HG03432 (cell line): ENCODE measurements around the gene CUX1.

ENCODE experiments used
- ATAC-seq: cut with Tn5 transposase; IDR thresholded peaks from one replicate; pipeline ENCODE4 v1.9.1; 2021; ENCODE audit warnings: mild to moderate bottlenecking, moderate library complexity; ENCODE audit not compliant: unreplicated experiment

The CUX1 gene

GRCh38 chr7:102196028-102196427 is 378.6 kb downstream of the CUX1 start:
- no peak for ATAC-seq

DNA sequence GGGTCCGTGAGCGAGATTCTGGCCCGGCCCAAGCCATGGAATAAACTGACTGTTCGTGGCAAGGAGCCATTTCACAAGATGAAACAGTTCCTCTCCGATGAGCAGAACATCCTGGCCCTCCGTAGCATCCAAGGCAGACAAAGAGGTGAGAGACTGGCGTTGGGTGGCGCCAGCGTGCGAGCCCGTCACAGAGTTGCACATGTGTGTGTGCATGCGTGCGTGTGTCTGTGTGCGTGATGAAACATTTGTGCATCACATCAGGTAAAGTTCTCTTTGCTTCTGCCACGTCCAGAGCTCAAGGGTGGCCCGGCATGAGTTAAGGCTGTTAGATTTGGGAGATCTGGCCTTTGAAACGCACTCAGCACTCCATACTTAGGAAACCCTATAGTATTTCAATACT is 379.7 kb downstream of the CUX1 start:
- no peak for ATAC-seq

DNA sequence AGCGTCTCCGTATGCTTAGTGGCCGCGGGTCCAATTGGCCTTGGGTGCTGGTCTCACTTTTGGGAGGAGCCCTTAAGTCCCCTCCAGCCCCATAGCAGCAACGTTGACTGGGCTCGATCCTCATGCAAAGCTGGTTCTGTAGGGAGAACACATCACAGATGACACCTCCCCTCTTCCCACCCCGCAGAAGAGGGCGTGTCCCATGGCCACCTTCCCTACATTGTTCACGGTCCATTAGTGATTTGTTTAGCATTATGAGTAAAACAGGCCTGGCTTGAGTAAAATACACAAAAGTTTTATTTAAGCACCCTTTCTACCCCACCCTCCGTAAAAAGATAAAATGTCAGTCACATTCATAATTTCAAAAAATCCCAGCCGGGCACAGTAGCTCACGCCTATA is 380.2 kb downstream of the CUX1 start:
- no peak for ATAC-seq

GRCh38 chr7:102198417-102198956 is 381.1 kb downstream of the CUX1 start:
- ATAC-seq = no peak

DNA sequence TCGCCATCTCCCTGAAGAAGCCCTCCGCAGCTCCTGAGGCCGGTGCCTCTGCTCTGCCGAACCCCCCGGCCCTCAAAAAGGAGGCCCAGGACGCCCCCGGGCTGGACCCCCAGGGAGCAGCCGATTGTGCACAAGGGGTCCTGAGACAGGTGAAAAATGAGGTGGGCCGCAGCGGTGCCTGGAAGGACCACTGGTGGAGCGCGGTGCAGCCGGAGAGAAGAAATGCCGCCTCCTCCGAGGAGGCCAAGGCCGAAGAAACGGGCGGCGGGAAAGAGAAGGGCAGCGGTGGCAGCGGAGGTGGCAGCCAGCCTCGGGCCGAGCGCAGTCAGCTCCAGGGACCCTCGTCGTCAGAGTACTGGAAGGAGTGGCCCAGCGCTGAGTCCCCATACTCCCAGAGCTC is 384.1 kb downstream of the CUX1 start:
- ATAC-seq = no peak

- no peak for ATAC-seq
Observed at GRCh38 chr7:102202556-102202955, 385.1 kb downstream of the CUX1 start.

DNA sequence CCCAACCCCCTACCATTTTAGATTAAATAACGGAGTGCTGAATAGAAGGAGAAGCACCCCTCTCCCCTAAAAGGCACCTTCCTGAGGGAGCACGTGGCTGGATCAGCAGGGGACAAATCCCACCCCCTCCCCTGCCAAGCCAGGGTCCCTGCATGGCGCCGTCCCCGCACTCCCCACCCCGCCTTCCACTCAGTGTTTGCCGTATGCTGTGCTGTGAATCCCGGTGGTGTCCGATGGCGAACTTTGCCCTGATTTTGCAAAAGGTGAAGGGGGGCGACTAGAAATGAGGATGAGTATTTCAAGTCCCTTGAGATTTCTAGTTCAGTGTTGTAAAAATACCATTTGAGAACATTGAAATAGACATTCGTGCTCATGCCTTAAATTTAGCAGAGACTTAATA is 385.8 kb downstream of the CUX1 start:
- no peak for ATAC-seq

- no peak for ATAC-seq
Observed at GRCh38 chr7:102204212-102204611, 386.8 kb downstream of the CUX1 start.

GRCh38 chr7:102205915-102206314 is 388.5 kb downstream of the CUX1 start:
- ATAC-seq = no peak

DNA sequence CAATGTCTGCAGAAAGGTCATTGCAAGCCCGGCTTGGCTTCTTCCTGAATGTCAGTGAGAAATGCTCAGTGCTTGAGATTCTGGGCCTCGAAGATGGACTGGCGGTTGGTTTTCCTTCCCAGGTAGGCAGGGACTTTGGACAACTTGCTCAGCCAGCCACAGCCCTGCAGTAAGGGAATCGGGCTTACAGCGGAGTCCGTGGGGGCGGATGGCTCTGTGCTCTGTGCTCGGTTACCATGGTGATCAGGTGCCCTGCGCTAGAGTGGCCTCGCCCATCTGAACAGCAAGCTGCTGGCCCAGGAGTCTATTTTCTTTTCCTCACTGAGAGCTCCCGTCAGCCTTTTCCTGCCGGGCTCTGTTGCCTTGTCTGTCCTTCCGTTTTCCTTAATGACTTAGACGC is 391.4 kb downstream of the CUX1 start:
- ATAC-seq = no peak

DNA sequence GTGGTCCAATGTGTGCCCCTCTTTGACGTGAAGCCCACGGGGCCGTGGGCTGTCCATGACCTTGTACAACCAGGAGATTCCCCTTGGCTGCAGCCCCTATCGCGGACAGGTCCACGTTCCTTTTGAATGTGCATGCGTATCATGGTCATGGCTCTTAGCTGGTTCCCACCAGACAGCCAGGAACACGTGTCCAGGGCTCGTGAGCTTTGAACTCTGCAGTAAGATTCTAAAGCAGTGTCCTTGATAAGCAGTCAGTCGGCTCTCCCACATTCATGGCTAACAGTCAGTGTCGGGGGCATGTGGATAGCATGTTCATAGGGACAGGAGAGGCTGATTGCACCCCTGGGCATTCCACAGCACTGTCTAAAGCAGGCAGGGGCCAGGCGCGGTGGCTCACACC is 393.4 kb downstream of the CUX1 start:
- ATAC-seq = no peak

GRCh38 chr7:102211590-102212550 is 394.4 kb downstream of the CUX1 start:
- ATAC-seq = no peak

GRCh38 chr7:102214477-102215072 is 397.1 kb downstream of the CUX1 start:
- no peak for ATAC-seq

DNA sequence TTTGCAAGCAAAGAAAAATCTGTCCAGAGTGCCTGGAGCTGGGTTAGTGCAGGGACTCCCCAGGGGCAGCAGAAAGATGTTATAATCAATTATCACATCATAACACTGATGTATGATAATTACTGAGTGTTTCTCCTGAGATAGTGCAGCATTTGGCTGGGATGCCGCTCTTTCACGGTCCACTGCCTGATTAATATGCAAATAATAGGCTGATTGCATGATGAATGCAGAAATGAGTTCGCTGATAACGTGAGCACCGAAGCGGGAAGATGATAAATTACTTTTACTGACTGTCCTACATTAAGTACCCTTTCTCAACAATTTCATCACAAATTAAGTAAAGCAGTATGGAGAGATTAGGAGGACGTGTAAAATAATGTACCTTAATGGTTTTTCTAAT is 397.8 kb downstream of the CUX1 start:
- ATAC-seq = no peak

- ATAC-seq = no peak
Observed at GRCh38 chr7:102215711-102216110, 398.3 kb downstream of the CUX1 start.

GRCh38 chr7:102216573-102217314 is 399.3 kb downstream of the CUX1 start:
- ATAC-seq = no peak

DNA sequence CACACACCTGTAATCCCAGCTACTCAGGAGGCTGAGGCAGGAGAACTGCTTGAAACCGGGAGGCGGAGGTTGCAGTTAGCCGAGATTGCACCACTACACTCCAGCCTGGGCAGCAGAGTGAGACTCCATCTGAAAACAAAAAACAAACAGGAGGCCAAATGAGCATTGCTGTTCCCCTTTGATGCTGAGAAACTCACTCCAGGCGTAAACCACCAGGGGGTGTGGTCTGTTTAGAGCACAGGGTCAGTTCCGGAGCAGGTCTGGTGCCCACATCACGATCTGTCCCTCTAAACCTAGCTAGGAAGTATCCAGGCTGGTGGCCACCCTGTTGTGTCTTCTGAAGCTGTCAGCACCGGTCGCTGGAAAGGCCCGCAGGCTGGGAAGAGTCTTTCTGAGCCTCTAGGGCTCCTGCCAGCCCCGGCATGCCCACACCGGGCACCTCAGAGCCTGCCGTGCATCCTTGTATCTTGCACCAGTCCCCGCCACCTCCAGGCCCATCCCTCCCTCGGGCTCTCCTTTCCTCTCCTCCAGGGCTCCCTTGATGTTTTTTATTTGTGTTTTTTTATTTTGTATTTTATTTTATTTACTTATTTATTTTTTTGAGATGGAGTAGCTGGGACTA is 402.9 kb downstream of the CUX1 start:
- ATAC-seq = no peak

GRCh38 chr7:102220960-102221800 is 403.8 kb downstream of the CUX1 start:
- ATAC-seq = no peak

DNA sequence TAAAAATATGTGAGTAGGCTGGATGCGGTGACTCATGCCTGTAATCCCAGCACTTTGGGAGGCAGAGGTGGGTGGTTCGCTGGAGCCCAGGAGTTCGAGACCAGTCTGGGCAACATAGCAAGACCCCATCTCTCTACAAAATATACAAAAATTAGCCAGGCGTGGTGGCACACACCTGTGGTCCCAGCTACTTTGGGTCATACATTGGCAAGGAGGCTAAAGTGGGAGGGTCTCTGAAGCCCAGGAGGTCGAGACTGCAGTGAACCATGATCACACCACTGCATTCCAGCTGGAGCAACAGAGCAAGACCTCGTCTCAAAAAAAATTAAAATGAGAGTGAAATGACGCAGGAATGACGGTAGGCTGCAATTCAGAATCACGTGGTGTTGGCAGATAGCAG is 404.5 kb downstream of the CUX1 start:
- no peak for ATAC-seq

GRCh38 chr7:102222445-102222844 is 405.0 kb downstream of the CUX1 start:
- no peak for ATAC-seq
